RWPE1 (cell line): ENCODE results near the gene KLF4.

Experiments used
- CTCF ChIA-PET: fragments of 350-600 bp; sonication (Branson Sonifier 250); formaldehyde crosslinking; extraction: SDS; loops from one replicate; lab custom pipeline; 2021; lab: Yijun Ruan, JAX
- POLR2A ChIA-PET: fragments of 400-600 bp; formaldehyde crosslinking; extraction: SDS; loops from one replicate; lab custom pipeline; 2020; ENCODE audit warnings: antibody characterized with exemption; ENCODE audit not compliant: low non-redundant PET; lab: Yijun Ruan, JAX
- DNase-seq: peaks from one replicate; pipeline ENCODE4 v3.0.0; 2012; ENCODE audit warnings: low spot score
- H3K27ac ChIP-seq: fragments of 450-650 bp; 2 replicates; pipeline ENCODE4 v1.5.1; 2017
- CTCF ChIP-seq: fragments of 450-650 bp; conservative IDR thresholded peaks from 2 replicates; pipeline ENCODE4 v1.5.1; 2017; ENCODE audit warnings: low read depth, mild to moderate bottlenecking

KLF4 gene

GRCh38 chr9:107481035-107481434, 8.5 kb downstream of the KLF4 start:
- no peak; the same call in 1 of the 2 replicates for TF ChIP-seq CTCF
- no peak for DNase-seq
- CTCF ChIA-PET: interaction anchor here (0.5 to 0.8 kb wide), 3 partner anchors 89 to 405 kb away, joined by 3 read pairs; no protein-coding TSS in a partner anchor
- no peak overlapping the region for H3K27ac ChIP-seq
- POLR2A ChIA-PET: no interaction called here

- TF ChIP-seq CTCF: no peak
- DNase-seq: peak; percentile 82
- POLR2A ChIA-PET: no interaction called here
- CTCF ChIA-PET: interaction anchor here (0.5 to 0.8 kb wide), 5 partner anchors 88 to 1209 kb away, joined by 3 to 10 read pairs (median 3); no protein-coding TSS in a partner anchor
- H3K27ac ChIP-seq: peak overlapping the region; percentile 85
Measured at GRCh38 chr9:107480386-107480789, 9.2 kb downstream of the KLF4 start.

GRCh38 chr9:107478805-107479204, 10.8 kb downstream of the KLF4 start:
- no peak for DNase-seq
- ChIA-PET POLR2A (no interaction called here), CTCF (interaction anchor here (0.7 kb wide), 1 partner anchor 679 kb away, joined by 6 read pairs; no protein-coding TSS in a partner anchor)
- no peak overlapping the region; the same call in 1 of the 2 replicates for H3K27ac ChIP-seq
- no peak for TF ChIP-seq CTCF

GRCh38 chr9:107474124-107474523, 15.4 kb downstream of the KLF4 start:
- no peak for TF ChIP-seq CTCF
- POLR2A ChIA-PET: no interaction called here
- DNase-seq: no peak
- H3K27ac ChIP-seq: no peak overlapping the region
- CTCF ChIA-PET: no interaction called here

- no peak for DNase-seq
- no peak for TF ChIP-seq CTCF
- no peak overlapping the region for H3K27ac ChIP-seq
- CTCF ChIA-PET: interaction anchor here (0.6 to 0.7 kb wide), 2 partner anchors 267 to 335 kb away, joined by 3 read pairs; no protein-coding TSS in a partner anchor
- POLR2A ChIA-PET: no interaction called here
Measured at GRCh38 chr9:107472581-107473340, 16.8 kb downstream of the KLF4 start.

- ChIA-PET POLR2A (no interaction called here), CTCF (interaction anchor here (1.0 kb wide), 1 partner anchor 12 kb away, joined by 4 read pairs; no protein-coding TSS in a partner anchor)
- DNase-seq: no peak
- TF ChIP-seq CTCF: no peak
- no peak overlapping the region for H3K27ac ChIP-seq
Measured at GRCh38 chr9:107471552-107471951, 18.0 kb downstream of the KLF4 start.
